Measurements from ENCODE around the gene RRAS2. TPM values are rescaled to one million over a fixed set of nuclear protein-coding genes. Genes with fewer than 3 reads are reported as not detected.

RRAS2 gene
- total RNA-seq, 1 donor from 2014 or later = 102 TPM

- Histone ChIP-seq H3K36me3 (ENCODE audit: control insufficient read depth, insufficient read depth, low read length) (no peaks in the 10 kb centered on the region), H3K27me3 (ENCODE audit: control insufficient read depth, insufficient read depth, low read length) (no peaks in the 10 kb centered on the region), H3K4me3 (ENCODE audit: low read depth, low read length) (no peak overlapping the region)
- DNase-seq (ENCODE audit: low read depth) = peak; percentile 12
- peak; percentile 71 for TF ChIP-seq CTCF (IDR thresholded peaks at IDR 0.05; ENCODE audit: insufficient read depth, low read length, poor library complexity, severe bottlenecking)
Measured at GRCh38 chr11:14249121-14249963, 109.6 kb downstream of the RRAS2 start.

GRCh38 chr11:14248580-14248981 lies 110.4 kb downstream of the RRAS2 start:
- TF ChIP-seq CTCF (IDR thresholded peaks at IDR 0.05; ENCODE audit: insufficient read depth, low read length, poor library complexity, severe bottlenecking) = no peak

GRCh38 chr11:14245444-14245843 lies 113.5 kb downstream of the RRAS2 start:
- Histone ChIP-seq H3K27me3 (ENCODE audit: control insufficient read depth, insufficient read depth, low read length) (no peaks in the 10 kb centered on the region), H3K4me3 (ENCODE audit: low read depth, low read length) (no peak overlapping the region), H3K36me3 (ENCODE audit: control insufficient read depth, insufficient read depth, low read length) (no peaks in the 10 kb centered on the region)
- no peak for TF ChIP-seq CTCF (IDR thresholded peaks at IDR 0.05; ENCODE audit: insufficient read depth, low read length, poor library complexity, severe bottlenecking)
- no peak for DNase-seq (ENCODE audit: low read depth)

More at GRCh38 chr11:14248580-14248981, 110.4 kb downstream of the RRAS2 start:
- Histone ChIP-seq H3K27me3 (ENCODE audit: control insufficient read depth, insufficient read depth, low read length) (no peaks in the 10 kb centered on the region), H3K36me3 (ENCODE audit: control insufficient read depth, insufficient read depth, low read length) (no peaks in the 10 kb centered on the region), H3K4me3 (ENCODE audit: low read depth, low read length) (no peak overlapping the region)
- no peak for DNase-seq (ENCODE audit: low read depth)

- Histone ChIP-seq H3K4me3 (ENCODE audit: low read depth, low read length) (no peak overlapping the region), H3K36me3 (ENCODE audit: control insufficient read depth, insufficient read depth, low read length) (no peaks in the 10 kb centered on the region), H3K27me3 (ENCODE audit: control insufficient read depth, insufficient read depth, low read length) (no peaks in the 10 kb centered on the region)
- TF ChIP-seq CTCF (IDR thresholded peaks at IDR 0.05; ENCODE audit: insufficient read depth, low read length, poor library complexity, severe bottlenecking) = no peak
- DNase-seq (ENCODE audit: low read depth) = no peak
Measured at GRCh38 chr11:14244926-14245325, 114.1 kb downstream of the RRAS2 start.

- Histone ChIP-seq H3K27me3 (ENCODE audit: control insufficient read depth, insufficient read depth, low read length) (no peaks in the 10 kb centered on the region), H3K36me3 (ENCODE audit: control insufficient read depth, insufficient read depth, low read length) (no peaks in the 10 kb centered on the region), H3K4me3 (ENCODE audit: low read depth, low read length) (no peak overlapping the region)
- DNase-seq (ENCODE audit: low read depth) = no peak
- TF ChIP-seq CTCF (IDR thresholded peaks at IDR 0.05; ENCODE audit: insufficient read depth, low read length, poor library complexity, severe bottlenecking) = no peak
Measured at GRCh38 chr11:14242733-14243132, 116.2 kb downstream of the RRAS2 start.

GRCh38 chr11:14242187-14242586 lies 116.8 kb downstream of the RRAS2 start:
- no peak for DNase-seq (ENCODE audit: low read depth)
- Histone ChIP-seq H3K27me3 (ENCODE audit: control insufficient read depth, insufficient read depth, low read length) (no peaks in the 10 kb centered on the region), H3K36me3 (ENCODE audit: control insufficient read depth, insufficient read depth, low read length) (no peaks in the 10 kb centered on the region), H3K4me3 (ENCODE audit: low read depth, low read length) (no peak overlapping the region)
- no peak for TF ChIP-seq CTCF (IDR thresholded peaks at IDR 0.05; ENCODE audit: insufficient read depth, low read length, poor library complexity, severe bottlenecking)

All from kidney epithelial cell (primary cell).